Loucy (cell line): ENCODE measurements around the gene DCPS.

Experiments
- H2AFZ ChIP-seq: fragments of 200-600 bp; sonication (generic); 2 replicates; pipeline ENCODE4 v1.6.0; 2016; ENCODE audit warnings: antibody characterized with exemption, mild to moderate bottlenecking, low read length, moderate library complexity
- H3F3A ChIP-seq: fragments of 200-600 bp; 2 replicates; pipeline ENCODE4 v1.6.0; 2016; ENCODE audit warnings: antibody characterized with exemption, low read depth, mild to moderate bottlenecking
- H3K27me3 ChIP-seq: fragments of 200-600 bp; sonication (generic); 2 replicates; pipeline ENCODE4 v1.6.1; 2014; ENCODE audit warnings: low read length, mild to moderate bottlenecking; ENCODE audit not compliant: insufficient read depth, poor library complexity, severe bottlenecking
- H3K36me3 ChIP-seq: fragments of 200-600 bp; sonication (generic); 2 replicates; pipeline ENCODE4 v1.6.1; 2016; ENCODE audit warnings: low read length; ENCODE audit not compliant: insufficient read depth
- H3K4me1 ChIP-seq: fragments of 200-600 bp; sonication (generic); 2 replicates; pipeline ENCODE4 v1.5.1; 2014; ENCODE audit warnings: low read length, mild to moderate bottlenecking; ENCODE audit not compliant: insufficient read depth, poor library complexity, severe bottlenecking
- H3K4me2 ChIP-seq: fragments of 200-600 bp; sonication (generic); 2 replicates; pipeline ENCODE4 v1.6.0; 2014; ENCODE audit warnings: antibody characterized with exemption, low read length, low read depth, mild to moderate bottlenecking; ENCODE audit not compliant: poor library complexity, severe bottlenecking
- H3K4me3 ChIP-seq: fragments of 200-600 bp; sonication (generic); 2 replicates; pipeline ENCODE4 v1.5.1; 2014; ENCODE audit warnings: low read length, mild to moderate bottlenecking, mixed read lengths; ENCODE audit not compliant: poor library complexity, severe bottlenecking
- H3K79me2 ChIP-seq: fragments of 200-600 bp; sonication (generic); 2 replicates; pipeline ENCODE4 v1.6.1; 2014; ENCODE audit warnings: low read length; ENCODE audit not compliant: insufficient read depth
- H3K9ac ChIP-seq: fragments of 200-600 bp; sonication (generic); 2 replicates; pipeline ENCODE4 v1.6.0; 2014; ENCODE audit warnings: mild to moderate bottlenecking, low read depth, low read length, moderate library complexity; ENCODE audit not compliant: poor library complexity, severe bottlenecking
- H3K9me2 ChIP-seq: fragments of 200-600 bp; sonication (generic); replicated peaks from 2 replicates; pipeline ENCODE4 v1.6.1; 2016; ENCODE audit warnings: low read depth, low read length, mixed read lengths
- H3K9me3 ChIP-seq: fragments of 200-600 bp; sonication (generic); 2 replicates; pipeline ENCODE4 v1.6.1; 2014; ENCODE audit warnings: mild to moderate bottlenecking, antibody characterized with exemption, low read length, low read depth; ENCODE audit not compliant: insufficient read depth
- H4K20me1 ChIP-seq: fragments of 200-600 bp; sonication (generic); 2 replicates; pipeline ENCODE4 v1.6.0; 2014; ENCODE audit warnings: antibody characterized with exemption, low read length, mild to moderate bottlenecking; ENCODE audit not compliant: insufficient read depth, poor library complexity, severe bottlenecking
- EZH2phosphoT487 ChIP-seq: fragments of 200-600 bp; IDR thresholded peaks from 2 replicates; pipeline ENCODE4 v1.6.1; 2018; ENCODE audit warnings: antibody characterized with exemption, mild to moderate bottlenecking, moderate library complexity, borderline replicate concordance
- TF ChIP-seq, protein P1 (sequence below): fragments of 200-600 bp; sonication (generic); conservative IDR thresholded peaks from 2 replicates; pipeline ENCODE4 v1.5.1; 2014; ENCODE audit warnings: mild to moderate bottlenecking, antibody characterized with exemption, low read length

The DCPS gene

DNA sequence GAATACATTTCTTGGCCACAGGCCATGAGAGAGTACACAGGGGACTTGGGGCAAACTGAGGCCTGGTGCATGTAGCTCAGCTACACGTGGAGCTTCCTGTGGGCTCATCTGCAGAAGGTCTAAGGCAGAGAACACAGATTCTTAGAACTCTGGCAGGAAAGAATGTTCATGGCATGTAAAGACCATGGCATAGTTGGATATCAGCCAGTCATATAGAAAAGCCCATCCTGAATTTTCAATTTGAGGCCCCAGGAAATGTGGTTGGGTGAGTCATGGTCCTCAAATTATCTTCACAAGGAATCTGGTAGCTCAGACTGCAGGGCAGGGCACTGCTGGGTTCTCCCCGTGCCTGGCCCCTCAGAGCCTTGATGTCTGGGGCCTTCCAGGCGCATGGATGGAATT, 37.9 kb downstream of the DCPS start:
- H4K20me1 ChIP-seq, result peaks cover 2% of the 10 kb centered on the region
- no peak for TF ChIP-seq EZH2phosphoT487
- TF ChIP-seq, protein P1, sequence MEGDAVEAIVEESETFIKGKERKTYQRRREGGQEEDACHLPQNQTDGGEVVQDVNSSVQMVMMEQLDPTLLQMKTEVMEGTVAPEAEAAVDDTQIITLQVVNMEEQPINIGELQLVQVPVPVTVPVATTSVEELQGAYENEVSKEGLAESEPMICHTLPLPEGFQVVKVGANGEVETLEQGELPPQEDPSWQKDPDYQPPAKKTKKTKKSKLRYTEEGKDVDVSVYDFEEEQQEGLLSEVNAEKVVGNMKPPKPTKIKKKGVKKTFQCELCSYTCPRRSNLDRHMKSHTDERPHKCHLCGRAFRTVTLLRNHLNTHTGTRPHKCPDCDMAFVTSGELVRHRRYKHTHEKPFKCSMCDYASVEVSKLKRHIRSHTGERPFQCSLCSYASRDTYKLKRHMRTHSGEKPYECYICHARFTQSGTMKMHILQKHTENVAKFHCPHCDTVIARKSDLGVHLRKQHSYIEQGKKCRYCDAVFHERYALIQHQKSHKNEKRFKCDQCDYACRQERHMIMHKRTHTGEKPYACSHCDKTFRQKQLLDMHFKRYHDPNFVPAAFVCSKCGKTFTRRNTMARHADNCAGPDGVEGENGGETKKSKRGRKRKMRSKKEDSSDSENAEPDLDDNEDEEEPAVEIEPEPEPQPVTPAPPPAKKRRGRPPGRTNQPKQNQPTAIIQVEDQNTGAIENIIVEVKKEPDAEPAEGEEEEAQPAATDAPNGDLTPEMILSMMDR, result no peak

GRCh38 chr11:126343051-126343450, 39.2 kb downstream of the DCPS start:
- H3K4me1 ChIP-seq, result peaks cover 34% of the 10 kb centered on the region
- no peaks in the 10 kb centered on the region for H3K9me2 ChIP-seq
- no peak overlapping the region for H3K9ac ChIP-seq
- peaks cover 17% of the 10 kb centered on the region; the same call in 1 of the 2 replicates for H3K79me2 ChIP-seq
- H3F3A ChIP-seq, result no peaks in the 10 kb centered on the region; the same call in 1 of the 2 replicates
- no peak overlapping the region for H3K4me2 ChIP-seq
- no peaks in the 10 kb centered on the region for H3K9me3 ChIP-seq
- H3K27me3 ChIP-seq, result no peaks in the 10 kb centered on the region
- peaks cover 57% of the 10 kb centered on the region; the same call in 1 of the 2 replicates for H3K36me3 ChIP-seq
- no peak overlapping the region for H2AFZ ChIP-seq
- TF ChIP-seq EZH2phosphoT487, result no peak
- TF ChIP-seq, protein P1, result no peak
- peaks cover 2% of the 10 kb centered on the region for H4K20me1 ChIP-seq
- no peak overlapping the region for H3K4me3 ChIP-seq

More for the DNA sequence above, 37.9 kb downstream of the DCPS start:
- H3K4me1 ChIP-seq, result peaks cover 38% of the 10 kb centered on the region
- H3K9me2 ChIP-seq, result no peaks in the 10 kb centered on the region
- H2AFZ ChIP-seq, result no peak overlapping the region
- peaks cover 10% of the 10 kb centered on the region; the same call in 1 of the 2 replicates for H3K79me2 ChIP-seq
- H3K4me3 ChIP-seq, result peak overlapping the region; percentile 16
- no peaks in the 10 kb centered on the region for H3K9me3 ChIP-seq
- H3K36me3 ChIP-seq, result peaks cover 53% of the 10 kb centered on the region; the same call in 1 of the 2 replicates
- H3K27me3 ChIP-seq, result no peaks in the 10 kb centered on the region
- H3K4me2 ChIP-seq, result peak overlapping the region; percentile 57
- peak overlapping the region; percentile 48 for H3K9ac ChIP-seq
- H3F3A ChIP-seq, result no peaks in the 10 kb centered on the region; the same call in 1 of the 2 replicates

GRCh38 chr11:126344141-126345080, 40.6 kb downstream of the DCPS start:
- Histone ChIP-seq H2AFZ (no peak overlapping the region), H4K20me1 (peaks cover 2% of the 10 kb centered on the region), H3K9ac (no peak overlapping the region), H3K36me3 (peaks cover 44% of the 10 kb centered on the region; the same call in 1 of the 2 replicates), H3K79me2 (peaks cover 28% of the 10 kb centered on the region), H3K27me3 (no peaks in the 10 kb centered on the region), H3K4me2 (no peak overlapping the region), H3K9me2 (no peaks in the 10 kb centered on the region), H3K4me3 (no peak overlapping the region), H3F3A (no peaks in the 10 kb centered on the region; the same call in 1 of the 2 replicates), H3K4me1 (peaks cover 48% of the 10 kb centered on the region), H3K9me3 (no peaks in the 10 kb centered on the region)
- TF ChIP-seq, protein P1, result no peak
- no peak for TF ChIP-seq EZH2phosphoT487
